ENCODE results near the gene ASCL4. TPM values are rescaled to one million over a fixed set of nuclear protein-coding genes. Genes with fewer than 3 reads are reported as not detected.

The ASCL4 gene
- total RNA-seq, 1 experiment from 2014 or later = not detected

- no peak overlapping the region for H3K27ac Mint-ChIP-seq
- ChIA-PET CTCF (interaction anchor here (1.0 kb wide), 1 partner anchor 120 kb away, joined by 3 read pairs; no protein-coding TSS in a partner anchor), POLR2A (no interaction called here)
- peaks cover 22% of the 10 kb centered on the region for H3K27me3 Mint-ChIP-seq (ENCODE audit: low read depth)
- peaks cover 4% of the 10 kb centered on the region for H3K4me1 Mint-ChIP-seq
- DNase-seq (ENCODE audit: low spot score) = no peak
- H3K9me3 Mint-ChIP-seq = no peaks in the 10 kb centered on the region
- ATAC-seq = no peak
- no peak for TF ChIP-seq ATF1 (CRISPR knock-in tag; IDR thresholded peaks at IDR 0.05)
- no peak for TF ChIP-seq E2F4 (CRISPR knock-in tag; IDR thresholded peaks at IDR 0.05; ENCODE audit: borderline replicate concordance, low read depth)
- no peak for TF ChIP-seq ZNF219 (CRISPR knock-in tag; IDR thresholded peaks at IDR 0.05; ENCODE audit: borderline replicate concordance)
- TF ChIP-seq OVOL2 (CRISPR knock-in tag; IDR thresholded peaks at IDR 0.05; ENCODE audit: borderline replicate concordance) = no peak
- TF ChIP-seq EMX1 (CRISPR knock-in tag; IDR thresholded peaks at IDR 0.05) = no peak
- no peak for TF ChIP-seq ZNF281 (CRISPR knock-in tag; IDR thresholded peaks at IDR 0.05)
- no peak for TF ChIP-seq MYBL2 (CRISPR knock-in tag; IDR thresholded peaks at IDR 0.05)
- TF ChIP-seq ZBTB21 (CRISPR knock-in tag; IDR thresholded peaks at IDR 0.05; ENCODE audit: borderline replicate concordance) = no peak
- no peak for TF ChIP-seq ZNF263 (CRISPR knock-in tag; IDR thresholded peaks at IDR 0.05; ENCODE audit: low read depth)
- TF ChIP-seq GRHL2 (CRISPR knock-in tag; IDR thresholded peaks at IDR 0.05; ENCODE audit: insufficient replicate concordance, severe bottlenecking) = no peak
- no peak for TF ChIP-seq FOXK1 (CRISPR knock-in tag; IDR thresholded peaks at IDR 0.05)
- no peak for TF ChIP-seq MXD4 (CRISPR knock-in tag; IDR thresholded peaks at IDR 0.05; ENCODE audit: borderline replicate concordance)
- TF ChIP-seq E2F5 (CRISPR knock-in tag; IDR thresholded peaks at IDR 0.05) = no peak
- H3K4me3 Mint-ChIP-seq = no peak overlapping the region
- H3K36me3 Mint-ChIP-seq = no peaks in the 10 kb centered on the region
Observed at GRCh38 chr12:107765316-107765715, 9.2 kb upstream of the ASCL4 start.

- Mint-ChIP-seq H3K9me3 (no peaks in the 10 kb centered on the region), H3K4me3 (no peak overlapping the region), H3K36me3 (no peaks in the 10 kb centered on the region), H3K27me3 (ENCODE audit: low read depth) (peaks cover 32% of the 10 kb centered on the region), H3K27ac (no peak overlapping the region), H3K4me1 (no peaks in the 10 kb centered on the region)
- DNase-seq (ENCODE audit: low spot score) (no peak), ATAC-seq (no peak)
- TF ChIP-seq MAX (CRISPR knock-in tag; IDR thresholded peaks at IDR 0.05) (no peak), PRRX2 (CRISPR knock-in tag; IDR thresholded peaks at IDR 0.05) (no peak), GTF2I (CRISPR knock-in tag; conservative IDR thresholded peaks at IDR 0.05) (no peak), MXD4 (CRISPR knock-in tag; IDR thresholded peaks at IDR 0.05; ENCODE audit: borderline replicate concordance) (no peak), ATF6 (CRISPR knock-in tag; IDR thresholded peaks at IDR 0.05) (no peak), SMAD4 (CRISPR knock-in tag; IDR thresholded peaks at IDR 0.05) (no peak), MYBL2 (CRISPR knock-in tag; IDR thresholded peaks at IDR 0.05) (no peak), FOXP1 (CRISPR knock-in tag; IDR thresholded peaks at IDR 0.05; ENCODE audit: borderline replicate concordance) (no peak), HMGXB4 (CRISPR knock-in tag; IDR thresholded peaks at IDR 0.05) (no peak), NR1H2 (CRISPR knock-in tag; IDR thresholded peaks at IDR 0.05) (no peak), STAT6 (CRISPR knock-in tag; conservative IDR thresholded peaks at IDR 0.05; ENCODE audit: low read depth) (no peak), FOXK1 (CRISPR knock-in tag; IDR thresholded peaks at IDR 0.05) (no peak), IRF1 (CRISPR knock-in tag; IDR thresholded peaks at IDR 0.05) (no peak)
- CTCF ChIA-PET = no interaction called here
- POLR2A ChIA-PET = no interaction called here
Observed at GRCh38 chr12:107767466-107767865, 7.0 kb upstream of the ASCL4 start.
